Measurements from ENCODE around the gene KLK14.

The KLK14 gene

GRCh38 chr19:51102991-51103390 is 20.3 kb upstream of the KLK14 start:
- no peak overlapping the region for H2AK5ac ChIP-seq (ENCODE audit: low read length)
- H3K9ac ChIP-seq (ENCODE audit: low read length) = no peak overlapping the region
- H2BK120ac ChIP-seq (ENCODE audit: insufficient read depth, low read length, poor library complexity) = no peak overlapping the region
- H3K36me3 ChIP-seq (ENCODE audit: control insufficient read depth in 1 of 2, insufficient read depth in 2 of 2, low read length in 2 of 2) = peaks cover 27 to 28% of the 10 kb centered on the region in 2 experiments
- H4K12ac ChIP-seq (ENCODE audit: low read depth, low read length) = no peak overlapping the region
- H3K27ac ChIP-seq (ENCODE audit: low read depth, low read length) = no peak overlapping the region
- H2BK5ac ChIP-seq (ENCODE audit: low read depth, low read length, poor library complexity) = no peak overlapping the region
- H3K4me3 ChIP-seq (ENCODE audit: low read depth, low read length) = no peak overlapping the region
- H3K4me1 ChIP-seq (ENCODE audit: control insufficient read depth in 1 of 2, insufficient read depth in 2 of 2, low read length in 2 of 2) = peaks cover 3 to 6% of the 10 kb centered on the region in 2 experiments
- no peaks in the 10 kb centered on the region for H3K79me2 ChIP-seq (ENCODE audit: control insufficient read depth, insufficient read depth, low read length, poor library complexity)
- H3K18ac ChIP-seq (ENCODE audit: low read length) = no peak overlapping the region
- WGBS (ENCODE audit: extremely low coverage, insufficient coverage, insufficient read length) = no CpG with 5 or more reads among the region's 7 CpGs
- no peaks in the 10 kb centered on the region for H3K27me3 ChIP-seq (ENCODE audit: insufficient read depth, low read length)
- H3K23ac ChIP-seq (ENCODE audit: low read length) = no peak overlapping the region
- H2BK12ac ChIP-seq (ENCODE audit: low read length) = no peak overlapping the region
- H3K9me3 ChIP-seq (ENCODE audit: insufficient read depth, low read depth, low read length) = peaks cover 5% of the 10 kb centered on the region
- no peak overlapping the region for H2AFZ ChIP-seq (ENCODE audit: insufficient read depth, low read length, poor library complexity)
- DNase-seq = no peak
- H3K4ac ChIP-seq (ENCODE audit: low read depth, low read length) = no peak overlapping the region
- H4K8ac ChIP-seq (ENCODE audit: low read depth, low read length) = no peak overlapping the region
- no peak overlapping the region for H4K91ac ChIP-seq (ENCODE audit: low read depth, low read length)
- H3K4me2 ChIP-seq (ENCODE audit: low read length) = no peak overlapping the region
- peaks cover under 1% of the 10 kb centered on the region for H3K79me1 ChIP-seq (ENCODE audit: low read length)
- H3K14ac ChIP-seq (ENCODE audit: low read length) = no peak overlapping the region

DNA sequence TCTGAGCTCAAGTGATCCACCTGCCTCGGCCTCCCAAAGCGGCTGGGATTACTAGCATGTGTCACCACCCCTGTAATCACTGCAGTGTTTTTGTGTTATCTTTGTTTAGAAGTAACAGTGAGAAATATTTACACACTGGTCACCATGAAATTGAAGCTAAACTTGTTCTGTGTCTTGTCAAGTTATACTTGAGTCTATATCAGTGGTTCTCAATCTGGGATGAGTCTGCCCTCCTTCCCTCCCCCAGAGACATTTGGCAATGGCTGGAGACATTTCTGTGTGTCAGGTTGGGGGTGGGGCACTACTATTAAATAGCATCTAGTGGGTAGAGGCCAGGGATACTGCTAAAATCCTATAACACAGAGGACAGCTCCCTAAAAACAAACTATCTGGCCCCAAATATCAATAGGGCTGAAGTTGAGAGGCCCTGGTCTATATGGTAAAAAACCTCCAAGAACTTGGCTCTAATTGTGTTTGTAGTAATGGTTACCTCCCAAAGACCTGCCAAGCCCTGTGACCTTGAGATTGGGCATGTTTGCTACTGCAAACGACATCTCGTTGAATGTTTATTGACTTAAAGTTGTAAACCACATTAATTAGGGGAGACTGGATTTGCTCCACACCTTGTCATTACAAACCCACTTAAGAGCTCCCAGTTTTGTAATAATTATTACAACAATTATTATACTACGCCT is 18.6 kb upstream of the KLK14 start:
- no peak overlapping the region for H3K14ac ChIP-seq (ENCODE audit: low read length)
- no peaks in the 10 kb centered on the region for H3K27me3 ChIP-seq (ENCODE audit: insufficient read depth, low read length)
- no peak overlapping the region for H3K4ac ChIP-seq (ENCODE audit: low read depth, low read length)
- H4K12ac ChIP-seq (ENCODE audit: low read depth, low read length) = no peak overlapping the region
- H3K9me3 ChIP-seq (ENCODE audit: insufficient read depth, low read depth, low read length) = peaks cover 5% of the 10 kb centered on the region
- H3K79me1 ChIP-seq (ENCODE audit: low read length) = no peaks in the 10 kb centered on the region
- no peak overlapping the region for H3K4me3 ChIP-seq (ENCODE audit: low read depth, low read length)
- no peak overlapping the region for H2AK5ac ChIP-seq (ENCODE audit: low read length)
- no peak overlapping the region for H4K91ac ChIP-seq (ENCODE audit: low read depth, low read length)
- H2BK5ac ChIP-seq (ENCODE audit: low read depth, low read length, poor library complexity) = no peak overlapping the region
- H4K8ac ChIP-seq (ENCODE audit: low read depth, low read length) = no peak overlapping the region
- no peak overlapping the region for H3K23ac ChIP-seq (ENCODE audit: low read length)
- H3K27ac ChIP-seq (ENCODE audit: low read depth, low read length) = no peak overlapping the region
- no peaks in the 10 kb centered on the region for H3K4me1 ChIP-seq (ENCODE audit: control insufficient read depth in 1 of 2, insufficient read depth in 2 of 2, low read length in 2 of 2)
- H3K9ac ChIP-seq (ENCODE audit: low read length) = no peak overlapping the region
- H3K36me3 ChIP-seq (ENCODE audit: control insufficient read depth in 1 of 2, insufficient read depth in 2 of 2, low read length in 2 of 2) = peaks cover 31 to 32% of the 10 kb centered on the region in 2 experiments
- H2BK12ac ChIP-seq (ENCODE audit: low read length) = no peak overlapping the region
- H2BK120ac ChIP-seq (ENCODE audit: insufficient read depth, low read length, poor library complexity) = no peak overlapping the region
- H3K4me2 ChIP-seq (ENCODE audit: low read length) = no peak overlapping the region
- no CpG with 5 or more reads among the region's 5 CpGs for WGBS (ENCODE audit: extremely low coverage, insufficient coverage, insufficient read length)
- H3K79me2 ChIP-seq (ENCODE audit: control insufficient read depth, insufficient read depth, low read length, poor library complexity) = no peaks in the 10 kb centered on the region
- H3K18ac ChIP-seq (ENCODE audit: low read length) = no peak overlapping the region
- no peak for DNase-seq
- H2AFZ ChIP-seq (ENCODE audit: insufficient read depth, low read length, poor library complexity) = no peak overlapping the region

DNA sequence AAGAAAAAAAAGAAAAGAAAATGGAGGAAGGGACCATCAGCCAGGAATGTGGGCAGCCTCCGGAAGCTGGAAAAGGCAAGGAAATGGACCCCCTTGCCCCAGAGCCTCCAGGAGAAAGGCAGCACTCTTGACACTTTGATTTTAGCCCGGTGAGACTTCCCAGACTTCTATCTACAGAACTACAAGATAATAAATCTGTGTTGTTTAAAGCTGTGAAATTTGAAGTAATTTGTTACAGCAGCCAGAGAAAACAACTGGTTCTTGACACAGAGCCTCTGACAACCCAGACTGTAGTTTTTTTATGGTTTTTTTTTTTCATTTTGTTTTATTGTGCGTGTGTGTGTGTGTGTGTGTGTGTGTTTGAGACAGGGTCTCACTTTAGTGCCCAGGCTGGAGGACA is 17.9 kb upstream of the KLK14 start:
- Histone ChIP-seq H4K12ac (ENCODE audit: low read depth, low read length) (no peak overlapping the region), H4K91ac (ENCODE audit: low read depth, low read length) (no peak overlapping the region), H3K4me2 (ENCODE audit: low read length) (no peak overlapping the region), H3K4ac (ENCODE audit: low read depth, low read length) (no peak overlapping the region), H3K18ac (ENCODE audit: low read length) (no peak overlapping the region), H3K14ac (ENCODE audit: low read length) (no peak overlapping the region), H2BK120ac (ENCODE audit: insufficient read depth, low read length, poor library complexity) (no peak overlapping the region), H3K79me1 (ENCODE audit: low read length) (no peaks in the 10 kb centered on the region), H2AK5ac (ENCODE audit: low read length) (no peak overlapping the region), H2BK12ac (ENCODE audit: low read length) (no peak overlapping the region), H3K27ac (ENCODE audit: low read depth, low read length) (no peak overlapping the region), H3K23ac (ENCODE audit: low read length) (no peak overlapping the region), H3K36me3 (ENCODE audit: control insufficient read depth in 1 of 2, insufficient read depth in 2 of 2, low read length in 2 of 2) (peaks cover 27 to 32% of the 10 kb centered on the region in 2 experiments), H2BK5ac (ENCODE audit: low read depth, low read length, poor library complexity) (no peak overlapping the region), H3K27me3 (ENCODE audit: insufficient read depth, low read length) (no peaks in the 10 kb centered on the region), H3K4me1 (ENCODE audit: control insufficient read depth in 1 of 2, insufficient read depth in 2 of 2, low read length in 2 of 2) (no peaks in the 10 kb centered on the region), H2AFZ (ENCODE audit: insufficient read depth, low read length, poor library complexity) (no peak overlapping the region), H3K9me3 (ENCODE audit: insufficient read depth, low read depth, low read length) (peaks cover 3% of the 10 kb centered on the region), H3K79me2 (ENCODE audit: control insufficient read depth, insufficient read depth, low read length, poor library complexity) (no peaks in the 10 kb centered on the region), H3K9ac (ENCODE audit: low read length) (no peak overlapping the region), H3K4me3 (ENCODE audit: low read depth, low read length) (no peak overlapping the region), H4K8ac (ENCODE audit: low read depth, low read length) (no peak overlapping the region)
- DNase-seq = no peak
- WGBS (ENCODE audit: extremely low coverage, insufficient coverage, insufficient read length) = no CpG with 5 or more reads among the region's 3 CpGs

GRCh38 chr19:51099047-51099382 is 16.3 kb upstream of the KLK14 start:
- no peak overlapping the region for H2BK120ac ChIP-seq (ENCODE audit: insufficient read depth, low read length, poor library complexity)
- H3K27me3 ChIP-seq (ENCODE audit: insufficient read depth, low read length) = no peaks in the 10 kb centered on the region
- no peak for DNase-seq
- H3K9me3 ChIP-seq (ENCODE audit: insufficient read depth, low read depth, low read length) = peaks cover 3% of the 10 kb centered on the region
- no peak overlapping the region for H2AK5ac ChIP-seq (ENCODE audit: low read length)
- H4K8ac ChIP-seq (ENCODE audit: low read depth, low read length) = no peak overlapping the region
- H3K79me2 ChIP-seq (ENCODE audit: control insufficient read depth, insufficient read depth, low read length, poor library complexity) = no peaks in the 10 kb centered on the region
- H4K91ac ChIP-seq (ENCODE audit: low read depth, low read length) = no peak overlapping the region
- H3K4me1 ChIP-seq (ENCODE audit: control insufficient read depth in 1 of 2, insufficient read depth in 2 of 2, low read length in 2 of 2) = no peaks in the 10 kb centered on the region
- no peak overlapping the region for H3K4me3 ChIP-seq (ENCODE audit: low read depth, low read length)
- no peak overlapping the region for H4K12ac ChIP-seq (ENCODE audit: low read depth, low read length)
- no peak overlapping the region for H2BK12ac ChIP-seq (ENCODE audit: low read length)
- H3K27ac ChIP-seq (ENCODE audit: low read depth, low read length) = no peak overlapping the region
- no peak overlapping the region for H3K9ac ChIP-seq (ENCODE audit: low read length)
- no peak overlapping the region for H2AFZ ChIP-seq (ENCODE audit: insufficient read depth, low read length, poor library complexity)
- no peak overlapping the region for H2BK5ac ChIP-seq (ENCODE audit: low read depth, low read length, poor library complexity)
- no peak overlapping the region for H3K18ac ChIP-seq (ENCODE audit: low read length)
- no CpG with 5 or more reads among the region's 22 CpGs for WGBS (ENCODE audit: extremely low coverage, insufficient coverage, insufficient read length)
- H3K36me3 ChIP-seq (ENCODE audit: control insufficient read depth in 1 of 2, insufficient read depth in 2 of 2, low read length in 2 of 2) = peaks cover 24% of the 10 kb centered on the region in 2 experiments
- no peak overlapping the region for H3K14ac ChIP-seq (ENCODE audit: low read length)
- H3K4me2 ChIP-seq (ENCODE audit: low read length) = no peak overlapping the region
- no peak overlapping the region for H3K4ac ChIP-seq (ENCODE audit: low read depth, low read length)
- no peak overlapping the region for H3K23ac ChIP-seq (ENCODE audit: low read length)
- no peaks in the 10 kb centered on the region for H3K79me1 ChIP-seq (ENCODE audit: low read length)

Data from trophoblast cell (in vitro differentiated cells and primary cell).